ENCODE measurements around the gene CCNJL. TPM values are rescaled to one million over a fixed set of nuclear protein-coding genes. Genes with fewer than 3 reads are reported as not detected.

The CCNJL gene
- total RNA-seq, 1 experiment from 2014 or later: 17.4 TPM

DNA sequence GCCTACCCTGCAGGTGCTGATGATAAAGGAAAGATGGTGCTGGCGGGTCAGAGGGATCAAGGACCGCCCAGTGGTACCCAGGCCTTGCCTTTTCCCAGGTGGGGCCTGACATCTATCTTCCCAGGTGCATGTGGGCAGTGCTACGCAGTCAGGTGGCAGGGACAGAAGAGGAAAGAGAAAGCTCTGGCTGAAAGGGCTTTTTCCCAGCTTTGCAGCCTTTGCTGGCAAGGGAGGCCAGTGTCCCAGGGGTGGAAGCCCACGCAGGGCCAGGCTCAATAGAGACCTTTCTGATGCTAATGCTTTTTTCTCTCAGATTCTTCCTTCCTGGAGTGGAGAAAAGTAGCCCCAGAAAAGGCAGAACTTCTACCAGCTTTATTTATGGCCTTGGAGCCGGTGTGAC is 46.3 kb downstream of the CCNJL start:
- no peak overlapping the region for H3K4me3 Mint-ChIP-seq (ENCODE audit: low read depth, unreplicated experiment)
- no peaks in the 10 kb centered on the region for H3K9me3 Mint-ChIP-seq (ENCODE audit: low read depth, unreplicated experiment)
- CTCF ChIA-PET: no interaction called here
- no TSS peak for BruUV-seq (replicated peaks)
- no peaks in the 10 kb centered on the region for H3K27me3 Mint-ChIP-seq (ENCODE audit: unreplicated experiment)
- DNase-seq: no peak
- H3K27ac Mint-ChIP-seq (ENCODE audit: unreplicated experiment): no peak overlapping the region
- H3K4me1 Mint-ChIP-seq (ENCODE audit: low read depth, unreplicated experiment): peaks cover 36% of the 10 kb centered on the region
- TF ChIP-seq, protein P1, sequence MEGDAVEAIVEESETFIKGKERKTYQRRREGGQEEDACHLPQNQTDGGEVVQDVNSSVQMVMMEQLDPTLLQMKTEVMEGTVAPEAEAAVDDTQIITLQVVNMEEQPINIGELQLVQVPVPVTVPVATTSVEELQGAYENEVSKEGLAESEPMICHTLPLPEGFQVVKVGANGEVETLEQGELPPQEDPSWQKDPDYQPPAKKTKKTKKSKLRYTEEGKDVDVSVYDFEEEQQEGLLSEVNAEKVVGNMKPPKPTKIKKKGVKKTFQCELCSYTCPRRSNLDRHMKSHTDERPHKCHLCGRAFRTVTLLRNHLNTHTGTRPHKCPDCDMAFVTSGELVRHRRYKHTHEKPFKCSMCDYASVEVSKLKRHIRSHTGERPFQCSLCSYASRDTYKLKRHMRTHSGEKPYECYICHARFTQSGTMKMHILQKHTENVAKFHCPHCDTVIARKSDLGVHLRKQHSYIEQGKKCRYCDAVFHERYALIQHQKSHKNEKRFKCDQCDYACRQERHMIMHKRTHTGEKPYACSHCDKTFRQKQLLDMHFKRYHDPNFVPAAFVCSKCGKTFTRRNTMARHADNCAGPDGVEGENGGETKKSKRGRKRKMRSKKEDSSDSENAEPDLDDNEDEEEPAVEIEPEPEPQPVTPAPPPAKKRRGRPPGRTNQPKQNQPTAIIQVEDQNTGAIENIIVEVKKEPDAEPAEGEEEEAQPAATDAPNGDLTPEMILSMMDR (IDR thresholded peaks at IDR 0.05; ENCODE audit: unreplicated experiment): no peak
- intact Hi-C loops (cut with micrococcal nuclease; ENCODE audit: unreplicated experiment): no loop called here
- H3K36me3 Mint-ChIP-seq (ENCODE audit: insufficient read depth, unreplicated experiment): peaks cover 4% of the 10 kb centered on the region

- no peaks in the 10 kb centered on the region for H3K9me3 Mint-ChIP-seq (ENCODE audit: low read depth, unreplicated experiment)
- no peak overlapping the region for H3K27ac Mint-ChIP-seq (ENCODE audit: unreplicated experiment)
- intact Hi-C loops (cut with micrococcal nuclease; ENCODE audit: unreplicated experiment): loop anchor here (5.0 kb wide), 2 partner anchors 49 to 79 kb away; partner anchors contain the start of gene CCNJL
- DNase-seq: no peak
- TF ChIP-seq, protein P1 (IDR thresholded peaks at IDR 0.05; ENCODE audit: unreplicated experiment): no peak
- peaks cover 35% of the 10 kb centered on the region for H3K4me1 Mint-ChIP-seq (ENCODE audit: low read depth, unreplicated experiment)
- no peaks in the 10 kb centered on the region for H3K27me3 Mint-ChIP-seq (ENCODE audit: unreplicated experiment)
- H3K36me3 Mint-ChIP-seq (ENCODE audit: insufficient read depth, unreplicated experiment): peaks cover 13% of the 10 kb centered on the region
- CTCF ChIA-PET: interaction anchor here (0.7 kb wide), 1 partner anchor 76 kb away, joined by 3 read pairs; no protein-coding TSS in a partner anchor
- no peak overlapping the region for H3K4me3 Mint-ChIP-seq (ENCODE audit: low read depth, unreplicated experiment)
- no TSS peak for BruUV-seq (replicated peaks)
Measured at GRCh38 chr5:160263326-160263855, 49.0 kb downstream of the CCNJL start.

- Mint-ChIP-seq H3K27ac (ENCODE audit: unreplicated experiment) (peak overlapping the region; percentile 23), H3K27me3 (ENCODE audit: unreplicated experiment) (no peaks in the 10 kb centered on the region), H3K9me3 (ENCODE audit: low read depth, unreplicated experiment) (no peaks in the 10 kb centered on the region), H3K4me1 (ENCODE audit: low read depth, unreplicated experiment) (peaks cover 34% of the 10 kb centered on the region), H3K4me3 (ENCODE audit: low read depth, unreplicated experiment) (no peak overlapping the region), H3K36me3 (ENCODE audit: insufficient read depth, unreplicated experiment) (peaks cover 13% of the 10 kb centered on the region)
- no peak for DNase-seq
- no TSS peak for BruUV-seq (replicated peaks)
- TF ChIP-seq, protein P1 (IDR thresholded peaks at IDR 0.05; ENCODE audit: unreplicated experiment): no peak
- CTCF ChIA-PET: no interaction called here
- intact Hi-C loops (cut with micrococcal nuclease; ENCODE audit: unreplicated experiment): loop anchor here (5.0 kb wide), 2 partner anchors 50 to 80 kb away; partner anchors contain the start of gene CCNJL
Measured at GRCh38 chr5:160262151-160263074, 50.0 kb downstream of the CCNJL start.

GRCh38 chr5:160260881-160261815 is 51.2 kb downstream of the CCNJL start:
- Mint-ChIP-seq H3K9me3 (ENCODE audit: low read depth, unreplicated experiment) (no peaks in the 10 kb centered on the region), H3K27ac (ENCODE audit: unreplicated experiment) (peak overlapping the region; percentile 81), H3K4me3 (ENCODE audit: low read depth, unreplicated experiment) (peak overlapping the region; percentile 31), H3K36me3 (ENCODE audit: insufficient read depth, unreplicated experiment) (peaks cover 13% of the 10 kb centered on the region), H3K4me1 (ENCODE audit: low read depth, unreplicated experiment) (peaks cover 34% of the 10 kb centered on the region), H3K27me3 (ENCODE audit: unreplicated experiment) (no peaks in the 10 kb centered on the region)
- intact Hi-C loops (cut with micrococcal nuclease; ENCODE audit: unreplicated experiment): loop anchor here (5.0 kb wide), 2 partner anchors 51 to 81 kb away; partner anchors contain the start of gene CCNJL
- TF ChIP-seq, protein P1 (IDR thresholded peaks at IDR 0.05; ENCODE audit: unreplicated experiment): no peak
- DNase-seq: peak; percentile 71
- no TSS peak for BruUV-seq (replicated peaks)
- CTCF ChIA-PET: interaction anchor here (0.6 to 1.1 kb wide), 2 partner anchors 26 to 179 kb away, joined by 3 read pairs; no protein-coding TSS in a partner anchor

Measured in Calu3 (cell line).